Breast epithelium (tissue), 3 donors: Measurements from ENCODE around the gene PDGFC.

Experiments used
- CTCF ChIP-seq, 3 donors: fragments of 450-650 bp; IDR thresholded peaks; one replicate each; pipeline ENCODE4 v1.5.1; 2016 to 2017; ENCODE audit warnings: antibody characterized with exemption in 3 of 3, mild to moderate bottlenecking in 3 of 3, moderate library complexity in 3 of 3
- POLR2A ChIP-seq: fragments of 450-650 bp; IDR thresholded peaks from one replicate; pipeline ENCODE4 v1.6.1; 2016; ENCODE audit warnings: antibody characterized with exemption, mild to moderate bottlenecking, moderate library complexity

GRCh38 chr4:156799121-156799589 lies 172.4 kb downstream of the PDGFC start:
- TF ChIP-seq CTCF (IDR thresholded peaks at IDR 0.05): no peak
- TF ChIP-seq POLR2A: no peak
